ENCODE results near the gene SCD5. TPM values are rescaled to one million over a fixed set of nuclear protein-coding genes. Genes with fewer than 3 reads are reported as not detected.
A peak's percentile ranks its signal among the peaks of the same experiment; 100 is the strongest.

Gene SCD5
- total RNA-seq, 1 donor from 2014 or later, result 36.6 TPM

- no peak for TF ChIP-seq CTCF (conservative IDR thresholded peaks at IDR 0.05)
- Mint-ChIP-seq H3K4me1 (ENCODE audit: unreplicated experiment) (no peaks in the 10 kb centered on the region), H3K36me3 (no peaks in the 10 kb centered on the region), H3K9me3 (no peaks in the 10 kb centered on the region), H3K4me3 (no peak overlapping the region), H3K27ac (no peak overlapping the region), H3K27me3 (peaks cover 19% of the 10 kb centered on the region)
- DNase-seq (ENCODE audit: extremely low spot score, unreplicated experiment), result no peak
Observed at GRCh38 chr4:82591592-82591991, 207.0 kb downstream of the SCD5 start.

GRCh38 chr4:82589756-82590155, 208.8 kb downstream of the SCD5 start:
- Mint-ChIP-seq H3K36me3 (no peaks in the 10 kb centered on the region), H3K27ac (no peak overlapping the region), H3K9me3 (no peaks in the 10 kb centered on the region), H3K4me3 (no peak overlapping the region), H3K4me1 (ENCODE audit: unreplicated experiment) (peaks cover 17% of the 10 kb centered on the region), H3K27me3 (peaks cover 16% of the 10 kb centered on the region)
- no peak for DNase-seq (ENCODE audit: extremely low spot score, unreplicated experiment)
- no peak for TF ChIP-seq CTCF (conservative IDR thresholded peaks at IDR 0.05)

GRCh38 chr4:82588771-82589270, 209.8 kb downstream of the SCD5 start:
- Mint-ChIP-seq H3K4me1 (ENCODE audit: unreplicated experiment) (peaks cover 17% of the 10 kb centered on the region), H3K9me3 (no peaks in the 10 kb centered on the region), H3K36me3 (no peaks in the 10 kb centered on the region), H3K27me3 (peaks cover 11% of the 10 kb centered on the region), H3K27ac (no peak overlapping the region), H3K4me3 (no peak overlapping the region)
- no peak for DNase-seq (ENCODE audit: extremely low spot score, unreplicated experiment)
- TF ChIP-seq CTCF (conservative IDR thresholded peaks at IDR 0.05), result no peak

GRCh38 chr4:82587826-82588540, 210.6 kb downstream of the SCD5 start:
- no peak overlapping the region for H3K27ac Mint-ChIP-seq
- no peak overlapping the region for H3K4me3 Mint-ChIP-seq
- no peaks in the 10 kb centered on the region for H3K36me3 Mint-ChIP-seq
- peaks cover 6% of the 10 kb centered on the region for H3K27me3 Mint-ChIP-seq
- no peak for DNase-seq (ENCODE audit: extremely low spot score, unreplicated experiment)
- TF ChIP-seq CTCF (conservative IDR thresholded peaks at IDR 0.05), result no peak
- no peaks in the 10 kb centered on the region for H3K9me3 Mint-ChIP-seq
- peaks cover 17% of the 10 kb centered on the region for H3K4me1 Mint-ChIP-seq (ENCODE audit: unreplicated experiment)

GRCh38 chr4:82585690-82586435, 212.7 kb downstream of the SCD5 start:
- Mint-ChIP-seq H3K27me3 (no peaks in the 10 kb centered on the region), H3K4me1 (ENCODE audit: unreplicated experiment) (peaks cover 17% of the 10 kb centered on the region), H3K36me3 (no peaks in the 10 kb centered on the region), H3K27ac (no peak overlapping the region), H3K4me3 (peak overlapping the region; percentile 16), H3K9me3 (no peaks in the 10 kb centered on the region)
- no peak for TF ChIP-seq CTCF (conservative IDR thresholded peaks at IDR 0.05)
- DNase-seq (ENCODE audit: extremely low spot score, unreplicated experiment), result no peak

Measured in type B pancreatic cell (in vitro differentiated cells).